ENCODE data around the gene RIMS1. TPM values are rescaled to one million over a fixed set of nuclear protein-coding genes. Genes with fewer than 3 reads are reported as not detected.

RIMS1 gene
- total RNA-seq, 5 donors from 2014 or later (not counting 1 experiment from before 2014, with no cell fraction given): not detected

DNA sequence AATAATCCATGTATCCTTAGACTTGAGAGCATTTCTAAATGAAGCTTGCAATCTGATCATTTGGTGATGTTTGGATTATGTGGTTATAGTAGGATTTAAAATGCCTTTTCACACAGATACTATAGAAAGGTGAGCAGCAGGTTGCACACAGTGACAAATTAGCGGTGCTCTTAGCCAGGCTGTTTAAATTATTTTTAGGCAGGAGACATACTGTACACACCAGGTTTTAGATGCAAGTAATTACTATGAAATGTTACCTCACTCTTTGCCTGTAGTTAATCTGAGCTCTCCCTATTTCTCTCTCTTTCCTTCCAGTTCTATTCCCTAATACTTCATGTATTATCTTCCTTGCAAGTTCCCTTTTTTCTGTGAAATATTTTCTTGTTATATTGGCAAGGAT is 191.7 kb downstream of the RIMS1 start:
- DNase-seq: no peak
- Mint-ChIP-seq H3K4me1 (no peaks in the 10 kb centered on the region), H3K9me3 (peaks cover 0 to 4% (median 0%) of the 10 kb centered on the region in 3 donors), H3K36me3 (no peaks in the 10 kb centered on the region), H3K4me3 (no peak overlapping the region), H3K27ac (no peak overlapping the region), H3K27me3 (no peaks in the 10 kb centered on the region)
- no peak for ATAC-seq (replicated peaks in 1 of 4)
- H3K4me1 ChIP-seq (ENCODE audit: control insufficient read depth in 1 of 2, extremely low read depth in 1 of 2, insufficient read depth in 2 of 2, low read length in 2 of 2): no peaks in the 10 kb centered on the region
- no peaks in the 10 kb centered on the region for H3K27me3 ChIP-seq (replicated peaks in 1 of 2; ENCODE audit: control insufficient read depth in 2 of 2, extremely low read depth in 1 of 2, insufficient read depth in 2 of 2, low read length in 1 of 2)
- ChIA-PET POLR2A (no interaction called here), CTCF (no interaction called here)
- H3K9me3 ChIP-seq: no peaks in the 10 kb centered on the region
- H3K4me3 ChIP-seq (ENCODE audit: control insufficient read depth in 1 of 2, extremely low read depth in 1 of 2, low read length in 1 of 2): no peak overlapping the region
- WGBS (ENCODE audit: insufficient coverage): no CpG with 5 or more reads among the region's 1 CpG
- H3K27ac ChIP-seq (ENCODE audit: low read length): no peak overlapping the region
- no peaks in the 10 kb centered on the region for H3K36me3 ChIP-seq (ENCODE audit: control insufficient read depth in 2 of 2, extremely low read depth in 1 of 2, insufficient read depth in 1 of 2, low read length in 1 of 2)

DNA sequence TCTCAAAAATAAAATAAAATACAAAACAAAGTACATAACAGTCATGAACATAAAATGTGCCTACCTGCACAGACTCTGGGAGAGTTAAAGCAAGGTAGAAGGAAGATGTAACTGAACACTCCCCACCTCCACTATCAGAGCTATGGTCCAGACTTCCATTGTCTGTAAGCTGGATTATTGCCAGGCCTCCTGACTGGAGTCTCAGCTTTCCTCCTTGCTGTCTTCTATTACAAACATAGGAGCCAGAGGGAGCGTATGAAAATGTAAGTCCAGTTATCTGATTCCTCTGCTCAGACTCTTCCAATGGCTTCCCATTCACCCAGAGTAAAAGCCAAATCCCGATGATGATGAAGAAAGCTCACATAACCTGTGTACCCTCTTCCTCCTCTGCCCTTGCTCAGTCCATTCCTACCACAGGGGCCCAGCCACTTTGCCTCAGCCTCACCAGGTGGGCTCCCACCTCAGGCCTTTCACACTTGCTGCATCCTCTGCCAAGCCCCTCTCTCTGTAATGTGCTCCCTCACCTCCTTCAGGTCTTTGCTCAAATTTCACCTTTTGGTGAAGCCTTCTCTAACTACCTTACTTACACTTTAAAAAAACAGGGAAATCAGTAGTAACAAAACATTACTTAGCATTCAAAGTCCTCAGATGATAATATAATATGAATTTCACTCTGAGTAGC is 194.1 kb downstream of the RIMS1 start:
- CTCF ChIA-PET: interaction anchor here in 1 of 2 donors (0.6 kb wide), 1 partner anchor 9 kb away, joined by 3 read pairs; no protein-coding TSS in a partner anchor
- 94% methylated on average over 2 of the region's 2 CpGs for WGBS (ENCODE audit: insufficient coverage)
- H3K36me3 Mint-ChIP-seq: no peaks in the 10 kb centered on the region
- no peaks in the 10 kb centered on the region for H3K9me3 ChIP-seq
- H3K36me3 ChIP-seq (ENCODE audit: control insufficient read depth in 2 of 2, extremely low read depth in 1 of 2, insufficient read depth in 1 of 2, low read length in 1 of 2): no peaks in the 10 kb centered on the region
- no peak overlapping the region for H3K27ac ChIP-seq (ENCODE audit: low read length)
- H3K27me3 Mint-ChIP-seq: no peaks in the 10 kb centered on the region
- POLR2A ChIA-PET: no interaction called here
- H3K4me1 ChIP-seq (ENCODE audit: control insufficient read depth in 1 of 2, extremely low read depth in 1 of 2, insufficient read depth in 2 of 2, low read length in 2 of 2): no peaks in the 10 kb centered on the region
- H3K27me3 ChIP-seq (replicated peaks in 1 of 2; ENCODE audit: control insufficient read depth in 2 of 2, extremely low read depth in 1 of 2, insufficient read depth in 2 of 2, low read length in 1 of 2): no peaks in the 10 kb centered on the region
- no peak overlapping the region for H3K4me3 Mint-ChIP-seq
- H3K4me3 ChIP-seq (ENCODE audit: control insufficient read depth in 1 of 2, extremely low read depth in 1 of 2, low read length in 1 of 2): no peak overlapping the region
- no peaks in the 10 kb centered on the region for H3K4me1 Mint-ChIP-seq
- DNase-seq (no peak), ATAC-seq (replicated peaks in 1 of 4) (no peak)
- peaks cover 0 to 4% (median 0%) of the 10 kb centered on the region in 3 donors for H3K9me3 Mint-ChIP-seq
- no peak overlapping the region for H3K27ac Mint-ChIP-seq

DNA sequence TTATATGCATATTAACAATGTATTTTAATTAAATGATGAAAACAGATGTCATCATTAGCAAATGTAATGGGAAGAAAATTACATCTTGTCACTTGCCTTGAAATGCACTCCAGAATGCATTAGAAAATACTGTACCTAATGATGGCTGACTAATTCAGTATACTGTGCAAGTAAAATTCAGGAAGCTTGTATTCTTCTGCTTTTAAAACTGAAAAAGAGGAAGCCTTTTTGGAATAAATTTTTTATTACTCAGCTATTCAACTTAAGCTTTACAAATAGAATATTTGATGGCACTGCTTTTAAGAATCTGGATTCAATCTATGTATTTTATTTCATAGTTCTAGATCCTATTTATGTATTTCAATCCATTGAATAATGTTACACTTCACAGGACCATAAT is 195.5 kb downstream of the RIMS1 start:
- no peak for ATAC-seq (replicated peaks in 1 of 4)
- H3K4me1 Mint-ChIP-seq: no peaks in the 10 kb centered on the region
- Histone ChIP-seq H3K4me1 (ENCODE audit: control insufficient read depth in 1 of 2, extremely low read depth in 1 of 2, insufficient read depth in 2 of 2, low read length in 2 of 2) (no peaks in the 10 kb centered on the region), H3K4me3 (ENCODE audit: control insufficient read depth in 1 of 2, extremely low read depth in 1 of 2, low read length in 1 of 2) (no peak overlapping the region), H3K27me3 (replicated peaks in 1 of 2; ENCODE audit: control insufficient read depth in 2 of 2, extremely low read depth in 1 of 2, insufficient read depth in 2 of 2, low read length in 1 of 2) (no peaks in the 10 kb centered on the region), H3K27ac (ENCODE audit: low read length) (no peak overlapping the region), H3K9me3 (no peaks in the 10 kb centered on the region), H3K36me3 (ENCODE audit: control insufficient read depth in 2 of 2, extremely low read depth in 1 of 2, insufficient read depth in 1 of 2, low read length in 1 of 2) (no peaks in the 10 kb centered on the region)
- no peak overlapping the region for H3K27ac Mint-ChIP-seq
- no peak for DNase-seq
- ChIA-PET POLR2A (no interaction called here), CTCF (no interaction called here)
- no peaks in the 10 kb centered on the region for H3K27me3 Mint-ChIP-seq
- H3K36me3 Mint-ChIP-seq: no peaks in the 10 kb centered on the region
- peaks cover 0 to 4% (median 0%) of the 10 kb centered on the region in 3 donors for H3K9me3 Mint-ChIP-seq
- no peak overlapping the region for H3K4me3 Mint-ChIP-seq

DNA sequence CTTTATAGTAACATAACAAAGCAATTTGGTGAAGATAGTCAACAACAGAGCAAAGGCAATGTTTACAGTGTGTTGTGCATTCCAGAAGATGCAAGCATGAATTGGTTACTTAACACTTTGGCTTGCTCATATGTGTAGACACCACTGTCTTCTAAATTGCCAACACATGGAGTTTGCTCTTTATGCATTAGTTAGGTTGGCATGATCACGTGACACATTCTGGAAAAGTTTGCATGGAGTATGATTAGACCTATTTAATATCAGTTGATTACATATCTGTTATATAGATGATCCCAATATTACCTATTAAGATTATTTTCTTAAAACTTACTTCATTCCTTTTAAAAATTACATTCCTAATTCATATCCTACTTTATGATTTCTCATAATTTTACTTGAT is 197.6 kb downstream of the RIMS1 start:
- Histone ChIP-seq H3K9me3 (no peaks in the 10 kb centered on the region), H3K36me3 (ENCODE audit: control insufficient read depth in 2 of 2, extremely low read depth in 1 of 2, insufficient read depth in 1 of 2, low read length in 1 of 2) (no peaks in the 10 kb centered on the region), H3K27ac (ENCODE audit: low read length) (no peak overlapping the region), H3K4me1 (ENCODE audit: control insufficient read depth in 1 of 2, extremely low read depth in 1 of 2, insufficient read depth in 2 of 2, low read length in 2 of 2) (no peaks in the 10 kb centered on the region), H3K27me3 (replicated peaks in 1 of 2; ENCODE audit: control insufficient read depth in 2 of 2, extremely low read depth in 1 of 2, insufficient read depth in 2 of 2, low read length in 1 of 2) (no peaks in the 10 kb centered on the region), H3K4me3 (ENCODE audit: control insufficient read depth in 1 of 2, extremely low read depth in 1 of 2, low read length in 1 of 2) (no peak overlapping the region)
- CTCF ChIA-PET: interaction anchor here in 1 of 2 donors (0.6 kb wide), 1 partner anchor 22 kb away, joined by 4 read pairs; no protein-coding TSS in a partner anchor
- POLR2A ChIA-PET: no interaction called here
- no peak overlapping the region for H3K4me3 Mint-ChIP-seq
- ATAC-seq (replicated peaks in 1 of 4) (no peak), DNase-seq (no peak)
- no peak overlapping the region for H3K27ac Mint-ChIP-seq
- H3K4me1 Mint-ChIP-seq: no peaks in the 10 kb centered on the region
- H3K36me3 Mint-ChIP-seq: no peaks in the 10 kb centered on the region
- no peaks in the 10 kb centered on the region for H3K9me3 Mint-ChIP-seq
- H3K27me3 Mint-ChIP-seq: peaks cover 0 to 4% of the 10 kb centered on the region in 2 donors
- no CpG with 5 or more reads among the region's 1 CpG for WGBS (ENCODE audit: insufficient coverage)

DNA sequence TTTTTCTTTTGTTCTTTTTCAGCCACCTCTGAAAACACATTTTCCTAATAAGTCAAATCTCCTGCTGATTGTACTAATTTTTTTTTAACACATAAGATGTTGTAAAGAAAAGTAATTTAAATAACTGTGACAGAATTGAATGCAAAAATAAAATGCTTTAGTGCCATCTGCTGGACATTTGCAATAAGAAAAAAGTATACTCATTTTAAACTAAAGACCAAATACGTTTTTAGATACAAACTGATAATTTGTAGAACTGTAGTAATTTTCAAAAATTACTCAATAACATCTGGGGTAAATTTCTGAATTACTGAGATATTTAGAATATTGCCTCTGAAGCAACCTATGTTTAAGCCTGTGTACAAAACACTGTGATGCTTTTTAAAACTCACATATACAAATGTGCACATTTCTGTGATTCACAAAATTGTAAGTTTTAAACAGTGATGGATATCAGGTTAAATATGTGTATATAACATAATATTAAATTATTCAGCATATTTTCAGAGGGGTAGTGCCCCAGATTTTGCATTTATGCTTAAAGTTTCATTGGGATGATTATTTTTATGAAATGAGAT is 198.7 kb downstream of the RIMS1 start:
- Histone ChIP-seq H3K27ac (ENCODE audit: low read length) (no peak overlapping the region), H3K27me3 (replicated peaks in 1 of 2; ENCODE audit: control insufficient read depth in 2 of 2, extremely low read depth in 1 of 2, insufficient read depth in 2 of 2, low read length in 1 of 2) (no peaks in the 10 kb centered on the region), H3K4me3 (ENCODE audit: control insufficient read depth in 1 of 2, extremely low read depth in 1 of 2, low read length in 1 of 2) (no peak overlapping the region), H3K4me1 (ENCODE audit: control insufficient read depth in 1 of 2, extremely low read depth in 1 of 2, insufficient read depth in 2 of 2, low read length in 2 of 2) (no peaks in the 10 kb centered on the region), H3K36me3 (ENCODE audit: control insufficient read depth in 2 of 2, extremely low read depth in 1 of 2, insufficient read depth in 1 of 2, low read length in 1 of 2) (no peaks in the 10 kb centered on the region), H3K9me3 (no peaks in the 10 kb centered on the region)
- Mint-ChIP-seq H3K36me3 (no peaks in the 10 kb centered on the region), H3K9me3 (no peaks in the 10 kb centered on the region), H3K27me3 (peaks cover 0 to 4% of the 10 kb centered on the region in 2 donors), H3K4me3 (no peak overlapping the region), H3K4me1 (no peaks in the 10 kb centered on the region), H3K27ac (no peak overlapping the region)
- no peak for ATAC-seq (replicated peaks in 1 of 4)
- POLR2A ChIA-PET: no interaction called here
- CTCF ChIA-PET: interaction anchor here in 1 of 2 donors (0.5 kb wide), 1 partner anchor 97 kb away, joined by 4 read pairs; no protein-coding TSS in a partner anchor
- no peak for DNase-seq
- WGBS (ENCODE audit: insufficient coverage): no CpG with 5 or more reads among the region's 1 CpG

DNA sequence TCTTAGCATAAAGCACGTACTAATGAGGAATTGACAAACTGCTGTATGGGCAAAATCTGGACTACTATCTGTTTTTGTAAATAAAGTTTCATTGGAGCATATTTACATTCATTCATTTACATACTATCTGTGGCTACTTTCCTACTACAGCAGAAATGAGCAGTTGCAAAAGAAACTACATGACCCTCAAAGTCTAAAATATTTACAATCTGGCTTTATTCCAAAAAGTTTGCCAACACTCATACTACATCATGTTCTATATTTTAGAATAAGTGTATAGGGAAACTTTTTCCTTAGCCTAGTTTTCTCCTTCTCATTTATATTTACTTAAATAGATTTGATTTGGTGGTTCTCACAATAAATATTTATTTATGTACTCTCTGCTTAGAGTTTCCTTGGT is 208.2 kb downstream of the RIMS1 start:
- ChIA-PET POLR2A (no interaction called here), CTCF (no interaction called here)
- no peak for DNase-seq
- no peak overlapping the region for H3K4me3 ChIP-seq (ENCODE audit: control insufficient read depth in 1 of 2, extremely low read depth in 1 of 2, low read length in 1 of 2)
- Mint-ChIP-seq H3K4me1 (no peaks in the 10 kb centered on the region), H3K27me3 (no peaks in the 10 kb centered on the region), H3K36me3 (no peaks in the 10 kb centered on the region), H3K27ac (no peak overlapping the region), H3K4me3 (no peak overlapping the region), H3K9me3 (no peaks in the 10 kb centered on the region)
- no peaks in the 10 kb centered on the region for H3K4me1 ChIP-seq (ENCODE audit: control insufficient read depth in 1 of 2, extremely low read depth in 1 of 2, insufficient read depth in 2 of 2, low read length in 2 of 2)
- H3K36me3 ChIP-seq (ENCODE audit: control insufficient read depth in 2 of 2, extremely low read depth in 1 of 2, insufficient read depth in 1 of 2, low read length in 1 of 2): no peaks in the 10 kb centered on the region
- no peaks in the 10 kb centered on the region for H3K27me3 ChIP-seq (replicated peaks in 1 of 2; ENCODE audit: control insufficient read depth in 2 of 2, extremely low read depth in 1 of 2, insufficient read depth in 2 of 2, low read length in 1 of 2)
- no peaks in the 10 kb centered on the region for H3K9me3 ChIP-seq
- no peak overlapping the region for H3K27ac ChIP-seq (ENCODE audit: low read length)
- no CpG with 5 or more reads among the region's 1 CpG for WGBS (ENCODE audit: insufficient coverage)
- ATAC-seq (replicated peaks in 1 of 4): no peak

Measured in T-cell (primary cell).